CD4-positive, alpha-beta T cell treated with Interleukin-17A for 1 hour (primary cell): ENCODE results near the gene ZNF726.
A peak's percentile ranks its signal among the peaks of the same experiment; 100 is the strongest.
"Not testable (repeated sequence)": the region's sequence is repeated elsewhere in the genome, so short reads cannot be mapped to it uniquely, and the experiment has no call there.

Source experiments
- DNase-seq: peaks from one replicate; pipeline ENCODE4 v3.0.0-alpha.2; 2020

Gene ZNF726

GRCh38 chr19:23946569-23946968, 31.9 kb downstream of the ZNF726 start:
- peak; percentile 7 for DNase-seq

- no peak for DNase-seq
Measured at GRCh38 chr19:23949611-23950010, 34.9 kb downstream of the ZNF726 start.

- DNase-seq, result no peak
Measured at GRCh38 chr19:23956051-23956450, 41.4 kb downstream of the ZNF726 start.

- DNase-seq, result no peak
Measured at GRCh38 chr19:23957660-23958281, 43.1 kb downstream of the ZNF726 start.

- not testable (repeated sequence) for DNase-seq
Measured at GRCh38 chr19:23963396-23963795, 48.7 kb downstream of the ZNF726 start.

GRCh38 chr19:23963881-23964280, 49.2 kb downstream of the ZNF726 start:
- not testable (repeated sequence) for DNase-seq

GRCh38 chr19:23964334-23964733, 49.6 kb downstream of the ZNF726 start:
- not testable (repeated sequence) for DNase-seq

GRCh38 chr19:23969630-23970029, 54.9 kb downstream of the ZNF726 start:
- DNase-seq, result no peak

- no peak for DNase-seq
Measured at GRCh38 chr19:23971598-23971997, 56.9 kb downstream of the ZNF726 start.

- DNase-seq, result no peak
Measured at GRCh38 chr19:23972161-23972560, 57.5 kb downstream of the ZNF726 start.

GRCh38 chr19:23974941-23975340, 60.3 kb downstream of the ZNF726 start:
- no peak for DNase-seq

GRCh38 chr19:23976631-23977030, 61.9 kb downstream of the ZNF726 start:
- not testable (repeated sequence) for DNase-seq

- DNase-seq, result not testable (repeated sequence)
Measured at GRCh38 chr19:23977256-23977655, 62.6 kb downstream of the ZNF726 start.

GRCh38 chr19:23978068-23978467, 63.4 kb downstream of the ZNF726 start:
- DNase-seq, result no peak

GRCh38 chr19:23980805-23981204, 66.1 kb downstream of the ZNF726 start:
- no peak for DNase-seq

GRCh38 chr19:23981863-23982262, 67.2 kb downstream of the ZNF726 start:
- DNase-seq, result no peak

- DNase-seq, result no peak
Measured at GRCh38 chr19:23983406-23983805, 68.7 kb downstream of the ZNF726 start.
